HG02759 (cell line): ENCODE results near the gene XXYLT1.

Experiments used
- ATAC-seq: cut with Tn5 transposase; IDR thresholded peaks from one replicate; pipeline ENCODE4 v1.9.1; 2021; ENCODE audit warnings: mild to moderate bottlenecking, moderate library complexity; ENCODE audit not compliant: unreplicated experiment

Gene XXYLT1

GRCh38 chr3:195155570-195156241, 115.3 kb downstream of the XXYLT1 start:
- no peak for ATAC-seq

- ATAC-seq = no peak
These were observed 116.0 kb downstream of the XXYLT1 start for GRCh38 chr3:195154793-195155535.

DNA sequence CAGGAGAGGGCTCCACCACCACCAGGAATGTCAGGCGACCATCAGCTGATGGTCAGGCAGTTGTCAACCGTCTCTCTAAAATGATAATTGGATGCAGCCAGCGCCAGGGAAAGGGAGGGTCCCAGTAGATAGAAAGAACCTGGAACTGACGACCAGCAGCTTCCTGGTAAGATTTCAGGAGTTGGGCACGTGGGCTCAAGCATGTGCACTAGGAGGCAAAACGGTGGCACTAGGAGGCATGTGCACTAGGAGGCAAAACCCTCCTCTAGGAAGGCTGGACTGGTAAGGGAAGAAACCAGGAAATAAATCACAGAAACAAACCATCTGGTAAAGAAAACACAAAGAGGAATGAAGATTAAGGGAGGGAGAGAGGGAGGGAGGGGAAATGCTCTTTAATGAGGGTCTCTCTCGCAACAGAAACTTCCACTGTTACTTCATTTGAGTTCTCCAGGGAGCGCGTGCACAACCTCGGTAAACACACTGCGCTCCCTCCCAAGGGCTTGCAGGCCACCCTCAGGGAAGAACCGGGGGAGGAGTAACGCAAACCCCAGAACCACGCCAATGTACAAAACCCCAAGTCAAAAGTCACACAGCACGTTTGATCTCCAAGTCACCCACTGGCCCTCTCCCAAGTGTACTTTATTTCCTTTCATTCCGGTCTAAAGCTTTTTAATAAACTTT, 116.7 kb downstream of the XXYLT1 start:
- ATAC-seq = no peak

DNA sequence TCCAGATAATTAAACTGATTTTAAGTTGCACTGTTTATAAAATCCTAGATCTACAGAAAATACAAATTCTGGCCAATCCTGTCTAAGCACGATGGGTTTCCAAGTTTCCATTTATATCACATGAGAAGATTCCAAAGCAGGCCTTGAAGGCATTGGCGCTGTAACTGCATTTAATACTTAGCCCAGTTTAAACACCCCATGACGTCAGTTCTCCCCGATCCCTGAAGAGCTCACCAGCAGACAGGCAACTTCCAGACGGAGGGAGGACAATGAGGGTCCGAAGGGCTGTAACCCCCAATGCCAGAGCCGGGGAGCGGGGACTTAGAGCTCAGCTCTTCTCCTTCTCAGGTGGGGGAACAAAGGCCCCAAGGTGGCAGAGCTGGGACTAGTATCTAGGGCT, 117.3 kb downstream of the XXYLT1 start:
- ATAC-seq = no peak

GRCh38 chr3:195153130-195153529, 117.8 kb downstream of the XXYLT1 start:
- no peak for ATAC-seq

- no peak for ATAC-seq
These were observed 119.0 kb downstream of the XXYLT1 start for GRCh38 chr3:195151866-195152541.

GRCh38 chr3:195151402-195151801, 119.6 kb downstream of the XXYLT1 start:
- ATAC-seq = no peak

DNA sequence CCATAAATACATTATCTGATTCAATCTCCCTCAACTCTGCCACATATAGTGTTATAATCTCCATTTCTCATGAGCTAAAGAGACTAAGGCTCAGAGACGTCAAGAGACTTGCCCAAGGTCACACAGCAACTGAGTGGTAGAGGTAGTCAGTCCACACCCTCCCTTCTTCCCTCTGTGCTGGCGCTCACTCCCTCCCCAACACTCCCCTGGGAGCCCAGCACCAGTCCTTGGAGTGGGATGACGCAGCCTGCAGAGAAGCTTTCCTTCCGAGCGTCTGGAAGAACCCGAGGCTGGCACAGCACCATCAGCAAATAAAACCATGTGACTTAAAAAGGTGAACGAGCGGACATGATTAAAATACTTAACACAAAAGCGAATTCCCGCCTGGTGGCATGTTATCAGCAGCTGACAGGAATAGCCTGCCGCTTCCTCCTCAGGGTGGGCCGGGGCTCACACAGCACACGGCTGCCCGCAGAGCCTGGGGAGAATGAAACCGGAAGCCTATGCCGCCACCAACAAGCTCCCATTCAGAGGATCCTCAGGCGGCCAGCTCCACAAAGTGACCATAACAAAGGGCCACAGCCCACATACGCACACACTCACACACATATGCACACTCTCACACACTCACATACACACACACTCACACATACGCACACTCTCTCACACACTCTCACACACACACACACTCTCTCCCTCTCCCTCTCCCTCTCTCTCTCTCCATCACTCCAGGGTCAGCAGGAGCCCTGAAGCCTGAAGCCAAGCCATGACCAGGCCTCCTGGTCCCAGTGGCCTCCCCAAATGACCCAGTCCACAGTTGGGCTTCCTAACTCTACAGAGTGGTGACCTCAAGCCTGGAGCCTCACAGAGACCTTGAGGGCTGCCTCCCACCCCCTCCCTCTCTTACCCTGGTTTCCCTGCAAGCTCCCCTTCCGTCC, 120.5 kb downstream of the XXYLT1 start:
- ATAC-seq = no peak

DNA sequence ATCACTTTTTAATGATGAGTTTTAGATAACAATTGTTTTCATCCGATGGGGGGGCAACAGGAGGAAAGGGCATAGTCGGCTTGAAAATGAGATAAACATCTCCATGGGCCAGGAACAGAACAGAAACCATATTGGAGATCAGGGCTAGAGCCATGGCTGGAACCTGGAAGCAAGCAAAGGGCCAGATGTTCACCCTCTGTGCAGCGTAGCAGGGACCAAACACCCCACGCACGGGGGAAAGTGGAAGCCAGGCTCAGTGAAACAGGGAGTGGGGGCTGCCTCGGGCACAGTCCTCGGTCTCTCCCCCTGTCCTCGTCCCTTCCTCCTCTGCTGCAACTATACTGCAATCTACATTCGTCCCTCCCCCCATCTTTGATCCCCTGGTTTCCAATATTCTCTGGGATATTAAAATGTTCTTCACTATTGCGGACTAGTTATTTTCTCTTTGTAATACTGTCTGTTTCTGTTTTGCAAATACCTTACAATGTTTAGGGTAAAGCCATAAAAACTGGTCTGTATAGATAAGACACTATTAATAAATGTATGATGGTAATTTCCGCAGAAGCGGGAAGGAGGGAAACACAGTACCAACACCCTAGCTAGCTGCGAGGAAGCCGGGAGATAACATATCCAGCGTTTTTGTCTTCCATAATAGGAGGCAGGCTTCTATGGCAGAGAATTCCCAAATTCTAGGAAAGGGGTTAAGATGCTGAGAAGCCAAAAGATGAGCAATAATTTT, 121.5 kb downstream of the XXYLT1 start:
- no peak for ATAC-seq

GRCh38 chr3:195148549-195148948, 122.4 kb downstream of the XXYLT1 start:
- no peak for ATAC-seq

DNA sequence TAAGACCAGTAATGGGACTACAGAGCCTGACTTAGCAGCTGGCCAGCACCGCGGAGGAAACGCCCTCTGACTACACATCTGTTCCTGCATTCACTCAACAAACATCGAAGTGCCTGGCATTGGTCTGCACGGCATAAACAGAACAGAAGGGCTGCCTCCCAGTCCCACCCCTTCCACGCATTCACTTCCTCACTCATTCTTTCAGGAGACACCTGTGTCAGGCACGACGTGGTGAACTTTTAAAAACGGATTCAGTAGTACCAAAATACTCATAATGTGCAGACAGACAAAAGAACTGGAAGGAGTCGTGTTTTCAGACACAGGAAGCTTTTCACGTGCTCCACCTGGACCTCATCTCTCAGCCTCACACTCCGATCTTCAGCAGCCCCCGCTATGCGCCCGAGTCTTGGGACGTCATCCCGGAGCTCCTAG, 123.3 kb downstream of the XXYLT1 start:
- ATAC-seq = peak; percentile 89

GRCh38 chr3:195146131-195146530, 124.8 kb downstream of the XXYLT1 start:
- no peak for ATAC-seq

DNA sequence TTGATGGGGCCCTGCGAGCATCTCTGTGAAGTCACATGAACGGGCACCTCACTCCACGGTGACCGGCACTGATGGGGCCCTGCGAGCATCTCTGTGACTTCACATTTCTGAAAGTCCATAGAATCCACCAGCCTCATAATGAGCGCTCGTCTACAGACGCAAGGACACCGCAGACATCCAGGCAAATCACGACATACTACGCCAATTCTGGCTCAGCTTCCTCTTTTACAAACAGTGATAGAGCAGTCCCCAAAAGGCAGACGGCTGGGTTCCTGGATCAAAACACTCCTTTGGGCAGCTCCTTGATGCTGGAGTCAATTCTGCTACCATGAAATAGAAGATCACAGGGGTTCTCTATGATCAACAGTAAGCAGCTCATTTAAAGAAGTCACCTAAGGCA, 125.4 kb downstream of the XXYLT1 start:
- no peak for ATAC-seq

GRCh38 chr3:195143221-195143620, 127.7 kb downstream of the XXYLT1 start:
- ATAC-seq = no peak

DNA sequence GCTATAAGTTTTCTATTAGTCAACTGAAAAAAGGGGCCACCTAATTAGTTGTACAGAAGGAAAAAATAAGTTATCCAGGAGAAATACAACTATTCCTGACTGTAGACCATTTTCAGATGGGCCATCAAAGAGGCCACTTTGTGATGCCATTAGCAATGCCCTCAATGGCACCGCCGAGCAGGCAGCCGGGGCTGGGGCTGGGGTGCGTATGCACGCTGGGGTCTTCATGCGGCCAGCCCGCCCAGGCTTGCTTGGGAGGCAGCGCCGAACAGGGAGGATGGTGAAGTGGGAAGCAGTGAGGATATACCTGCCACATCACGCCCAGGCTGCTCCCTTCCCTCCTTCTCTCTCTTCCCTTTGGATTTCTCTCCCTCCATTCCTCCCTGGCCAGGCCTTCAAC, 128.4 kb downstream of the XXYLT1 start:
- ATAC-seq = no peak

GRCh38 chr3:195140816-195141793, 129.9 kb downstream of the XXYLT1 start:
- no peak for ATAC-seq

DNA sequence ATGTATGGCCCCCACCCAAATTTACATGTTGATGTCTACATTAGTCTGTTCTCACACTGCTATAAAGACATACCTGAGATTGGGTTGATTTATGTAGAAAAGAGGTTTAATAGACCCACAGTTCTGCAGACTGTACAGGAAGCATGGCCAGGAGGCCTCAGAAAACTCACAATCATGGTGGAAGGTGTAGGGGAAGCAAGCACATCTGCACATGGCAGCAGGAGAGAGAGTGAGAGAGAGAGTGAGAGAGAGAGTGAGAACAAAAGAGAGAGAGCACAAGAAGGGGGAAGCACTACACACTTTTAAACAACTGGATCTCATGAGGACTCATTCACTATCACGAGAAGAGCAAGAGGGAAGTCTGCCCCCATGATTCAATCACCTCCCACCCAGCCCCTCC, 130.5 kb downstream of the XXYLT1 start:
- ATAC-seq = no peak

GRCh38 chr3:195139876-195140240, 131.1 kb downstream of the XXYLT1 start:
- ATAC-seq = no peak
